AG09319 (cell line): Measurements from ENCODE around the gene JPH3.
A peak's percentile ranks its signal among the peaks of the same experiment; 100 is the strongest.

ENCODE experiments used
- DNase-seq: peaks from one replicate; pipeline ENCODE4 v3.0.0-alpha.2; 2010; ENCODE audit warnings: low read depth; ENCODE audit errors: extremely low read depth
- CTCF ChIP-seq: IDR thresholded peaks from 2 replicates; pipeline ENCODE4 v1.5.1; 2011; ENCODE audit warnings: low read depth, mild to moderate bottlenecking, inconsistent platforms, low read length, moderate library complexity

Gene JPH3

GRCh38 chr16:87627542-87628245, 25.4 kb downstream of the JPH3 start:
- no peak for DNase-seq
- TF ChIP-seq CTCF = no peak

- no peak for DNase-seq
- TF ChIP-seq CTCF = no peak
Measured at GRCh38 chr16:87628246-87628923, 26.1 kb downstream of the JPH3 start.

GRCh38 chr16:87628940-87629339, 26.6 kb downstream of the JPH3 start:
- peak; percentile 29 for DNase-seq
- TF ChIP-seq CTCF = no peak

GRCh38 chr16:87631067-87631466, 28.8 kb downstream of the JPH3 start:
- DNase-seq = no peak
- TF ChIP-seq CTCF = no peak

GRCh38 chr16:87634411-87634810, 32.1 kb downstream of the JPH3 start:
- TF ChIP-seq CTCF = no peak
- DNase-seq = no peak

GRCh38 chr16:87635541-87636049, 33.3 kb downstream of the JPH3 start:
- DNase-seq = no peak
- peak; percentile 59 for TF ChIP-seq CTCF

GRCh38 chr16:87636050-87636684, 33.9 kb downstream of the JPH3 start:
- DNase-seq = peak; percentile 54
- peak; percentile 85 for TF ChIP-seq CTCF
